Measurements from ENCODE around the gene TANC1.

Gene TANC1

DNA sequence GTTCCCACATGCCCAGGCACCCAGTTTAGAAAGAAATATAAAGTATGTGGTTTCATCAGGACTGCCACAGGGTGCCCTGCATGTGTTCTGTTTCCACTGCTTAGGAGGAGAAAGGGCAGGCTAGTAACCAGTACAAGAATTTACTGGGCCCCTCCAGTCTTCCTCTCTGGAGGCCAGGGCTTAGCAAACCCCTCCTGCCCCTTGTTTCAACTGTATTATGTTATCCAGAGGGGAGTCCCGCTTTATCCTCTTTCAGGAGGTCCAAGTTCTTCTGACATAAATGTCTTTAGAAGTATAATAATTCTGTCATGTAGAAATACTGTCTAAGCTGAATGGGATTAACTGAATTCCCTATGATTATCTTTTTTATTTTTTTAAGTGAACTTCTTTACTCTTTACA, 185.9 kb downstream of the TANC1 start:
- no peak overlapping the region for H3K9ac ChIP-seq (ENCODE audit: low read depth, low read length, poor library complexity)
- DNase-seq (ENCODE audit: low spot score): no peak
- H3K9me3 ChIP-seq (replicated peaks in 1 of 2; ENCODE audit: control insufficient read depth in 2 of 2, insufficient read depth in 1 of 2, low read depth in 1 of 2, low read length in 2 of 2): peaks cover 0 to 4% of the 10 kb centered on the region in 2 donors
- H2BK15ac ChIP-seq (ENCODE audit: low read length): no peak overlapping the region
- H2AFZ ChIP-seq (ENCODE audit: low read length): no peak overlapping the region
- no peaks in the 10 kb centered on the region for H3K27me3 ChIP-seq (ENCODE audit: control insufficient read depth in 3 of 3, insufficient read depth in 3 of 3, low read depth in 1 of 3, low read length in 3 of 3)
- H2AK5ac ChIP-seq (ENCODE audit: low read depth, low read length): no peak overlapping the region
- no peak overlapping the region for H4K91ac ChIP-seq (ENCODE audit: low read depth, low read length, poor library complexity)
- no peak overlapping the region for H3K14ac ChIP-seq (ENCODE audit: low read length)
- H3K4me3 ChIP-seq (ENCODE audit: low read length in 2 of 2): no peak overlapping the region
- peaks cover 14 to 24% of the 10 kb centered on the region in 2 donors for H3K4me1 ChIP-seq (ENCODE audit: control insufficient read depth in 2 of 2, insufficient read depth in 1 of 2, low read depth in 1 of 2, low read length in 2 of 2)
- H3K18ac ChIP-seq (ENCODE audit: low read length): no peak overlapping the region
- no peak overlapping the region for H3K4me2 ChIP-seq (ENCODE audit: insufficient read depth, low read length, poor library complexity, severe bottlenecking)
- H3K4ac ChIP-seq (ENCODE audit: low read length): no peak overlapping the region
- no CpG with 5 or more reads among the region's 1 CpG for WGBS, 2 donors (ENCODE audit: extremely low coverage in 2 of 2, insufficient read length in 2 of 2, insufficient replicate concordance in 1 of 2)
- no peak overlapping the region for H2BK120ac ChIP-seq (ENCODE audit: low read depth, low read length)
- H3K79me1 ChIP-seq (ENCODE audit: low read depth, low read length): no peaks in the 10 kb centered on the region
- H3K36me3 ChIP-seq (replicated peaks in 1 of 2; ENCODE audit: control insufficient read depth in 2 of 2, insufficient read depth in 2 of 2, low read length in 2 of 2): peaks cover 0 to 53% of the 10 kb centered on the region in 2 donors
- H3K23ac ChIP-seq (ENCODE audit: low read depth, low read length, poor library complexity): no peak overlapping the region
- H3K27ac ChIP-seq (replicated peaks; ENCODE audit: low read length): no peak overlapping the region
- H2BK12ac ChIP-seq (ENCODE audit: low read length): no peak overlapping the region
- no peak overlapping the region for H2BK5ac ChIP-seq (ENCODE audit: low read length)
- no peak overlapping the region for H4K8ac ChIP-seq (ENCODE audit: low read depth, low read length)

DNA sequence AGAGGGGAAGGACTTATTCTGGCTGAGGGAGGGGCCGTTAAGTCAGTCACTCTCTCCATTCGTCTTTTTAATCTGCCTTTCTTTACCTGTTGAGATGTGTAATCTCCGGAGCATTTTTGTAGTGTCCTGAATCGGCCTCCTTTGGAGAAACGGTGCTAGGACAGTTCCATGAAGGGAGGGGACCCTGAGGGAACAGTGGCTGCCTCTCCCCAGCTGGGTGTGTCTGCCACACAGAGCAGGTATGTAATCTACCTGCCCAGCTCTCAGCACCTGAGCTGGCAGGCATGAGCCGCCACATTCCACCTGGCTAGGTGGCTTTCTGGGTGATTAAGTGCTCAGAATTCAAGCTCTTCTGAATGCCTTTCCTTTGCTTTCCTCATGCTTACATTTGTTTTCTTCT, 186.9 kb downstream of the TANC1 start:
- H3K18ac ChIP-seq (ENCODE audit: low read length): no peak overlapping the region
- H3K9ac ChIP-seq (ENCODE audit: low read depth, low read length, poor library complexity): no peak overlapping the region
- H3K14ac ChIP-seq (ENCODE audit: low read length): no peak overlapping the region
- H2AK5ac ChIP-seq (ENCODE audit: low read depth, low read length): no peak overlapping the region
- DNase-seq (ENCODE audit: low spot score): no peak
- no peak overlapping the region for H3K4ac ChIP-seq (ENCODE audit: low read length)
- H2BK15ac ChIP-seq (ENCODE audit: low read length): no peak overlapping the region
- H3K4me3 ChIP-seq (ENCODE audit: low read length in 2 of 2): no peak overlapping the region
- H2BK5ac ChIP-seq (ENCODE audit: low read length): no peak overlapping the region
- H4K91ac ChIP-seq (ENCODE audit: low read depth, low read length, poor library complexity): no peak overlapping the region
- WGBS, 2 donors (ENCODE audit: extremely low coverage in 2 of 2, insufficient read length in 2 of 2, insufficient replicate concordance in 1 of 2): no CpG with 5 or more reads among the region's 6 CpGs
- H3K36me3 ChIP-seq (replicated peaks in 1 of 2; ENCODE audit: control insufficient read depth in 2 of 2, insufficient read depth in 2 of 2, low read length in 2 of 2): peaks cover 0 to 45% of the 10 kb centered on the region in 2 donors
- no peak overlapping the region for H2BK120ac ChIP-seq (ENCODE audit: low read depth, low read length)
- peaks cover 10 to 18% of the 10 kb centered on the region in 2 donors for H3K4me1 ChIP-seq (ENCODE audit: control insufficient read depth in 2 of 2, insufficient read depth in 1 of 2, low read depth in 1 of 2, low read length in 2 of 2)
- no peak overlapping the region for H3K23ac ChIP-seq (ENCODE audit: low read depth, low read length, poor library complexity)
- no peaks in the 10 kb centered on the region for H3K27me3 ChIP-seq (ENCODE audit: control insufficient read depth in 3 of 3, insufficient read depth in 3 of 3, low read depth in 1 of 3, low read length in 3 of 3)
- no peaks in the 10 kb centered on the region for H3K79me1 ChIP-seq (ENCODE audit: low read depth, low read length)
- H2BK12ac ChIP-seq (ENCODE audit: low read length): no peak overlapping the region
- no peaks in the 10 kb centered on the region for H3K9me3 ChIP-seq (replicated peaks in 1 of 2; ENCODE audit: control insufficient read depth in 2 of 2, insufficient read depth in 1 of 2, low read depth in 1 of 2, low read length in 2 of 2)
- H2AFZ ChIP-seq (ENCODE audit: low read length): no peak overlapping the region
- no peak overlapping the region for H4K8ac ChIP-seq (ENCODE audit: low read depth, low read length)
- no peak overlapping the region for H3K27ac ChIP-seq (replicated peaks; ENCODE audit: low read length)
- no peak overlapping the region for H3K4me2 ChIP-seq (ENCODE audit: insufficient read depth, low read length, poor library complexity, severe bottlenecking)

DNA sequence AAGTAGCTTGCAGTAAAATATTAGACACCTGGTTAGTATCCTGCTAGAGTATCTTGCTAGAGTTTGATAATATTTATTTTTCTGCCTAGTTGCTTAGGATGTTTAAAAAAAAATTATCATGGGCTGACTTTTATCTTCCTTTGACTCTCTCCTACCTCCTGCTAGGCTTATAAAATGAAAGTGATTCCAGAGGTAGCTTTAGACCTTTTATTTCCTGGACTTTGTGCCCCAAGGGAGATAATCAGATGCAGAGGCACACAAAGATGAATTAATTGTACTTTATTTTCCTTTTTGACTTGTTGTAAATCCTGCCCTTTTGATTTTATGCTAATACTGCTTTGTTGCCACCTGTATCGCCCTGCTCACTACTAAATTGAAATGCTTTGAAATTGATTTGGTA, 187.4 kb downstream of the TANC1 start:
- H2BK12ac ChIP-seq (ENCODE audit: low read length): no peak overlapping the region
- no peak overlapping the region for H4K91ac ChIP-seq (ENCODE audit: low read depth, low read length, poor library complexity)
- H3K4me3 ChIP-seq (ENCODE audit: low read length in 2 of 2): no peak overlapping the region
- no peak overlapping the region for H3K4ac ChIP-seq (ENCODE audit: low read length)
- no peak overlapping the region for H4K8ac ChIP-seq (ENCODE audit: low read depth, low read length)
- H3K9ac ChIP-seq (ENCODE audit: low read depth, low read length, poor library complexity): no peak overlapping the region
- no peak overlapping the region for H3K14ac ChIP-seq (ENCODE audit: low read length)
- H3K18ac ChIP-seq (ENCODE audit: low read length): no peak overlapping the region
- H2BK15ac ChIP-seq (ENCODE audit: low read length): no peak overlapping the region
- no peak overlapping the region for H2AFZ ChIP-seq (ENCODE audit: low read length)
- no peak overlapping the region for H2BK120ac ChIP-seq (ENCODE audit: low read depth, low read length)
- H3K9me3 ChIP-seq (replicated peaks in 1 of 2; ENCODE audit: control insufficient read depth in 2 of 2, insufficient read depth in 1 of 2, low read depth in 1 of 2, low read length in 2 of 2): no peaks in the 10 kb centered on the region
- H3K4me2 ChIP-seq (ENCODE audit: insufficient read depth, low read length, poor library complexity, severe bottlenecking): no peak overlapping the region
- no peaks in the 10 kb centered on the region for H3K79me1 ChIP-seq (ENCODE audit: low read depth, low read length)
- no peak overlapping the region for H2BK5ac ChIP-seq (ENCODE audit: low read length)
- no peak overlapping the region for H3K23ac ChIP-seq (ENCODE audit: low read depth, low read length, poor library complexity)
- no peak overlapping the region for H3K27ac ChIP-seq (replicated peaks; ENCODE audit: low read length)
- H3K36me3 ChIP-seq (replicated peaks in 1 of 2; ENCODE audit: control insufficient read depth in 2 of 2, insufficient read depth in 2 of 2, low read length in 2 of 2): peaks cover 0 to 45% of the 10 kb centered on the region in 2 donors
- no peaks in the 10 kb centered on the region for H3K27me3 ChIP-seq (ENCODE audit: control insufficient read depth in 3 of 3, insufficient read depth in 3 of 3, low read depth in 1 of 3, low read length in 3 of 3)
- peaks cover 10 to 16% of the 10 kb centered on the region in 2 donors for H3K4me1 ChIP-seq (ENCODE audit: control insufficient read depth in 2 of 2, insufficient read depth in 1 of 2, low read depth in 1 of 2, low read length in 2 of 2)
- no CpG with 5 or more reads among the region's 1 CpG for WGBS, 2 donors (ENCODE audit: extremely low coverage in 2 of 2, insufficient read length in 2 of 2, insufficient replicate concordance in 1 of 2)
- H2AK5ac ChIP-seq (ENCODE audit: low read depth, low read length): no peak overlapping the region
- no peak for DNase-seq (ENCODE audit: low spot score)

GRCh38 chr2:159156834-159157233, 188.4 kb downstream of the TANC1 start:
- H3K9me3 ChIP-seq (replicated peaks in 1 of 2; ENCODE audit: control insufficient read depth in 2 of 2, insufficient read depth in 1 of 2, low read depth in 1 of 2, low read length in 2 of 2): no peaks in the 10 kb centered on the region
- no peak overlapping the region for H2AK5ac ChIP-seq (ENCODE audit: low read depth, low read length)
- H3K4me2 ChIP-seq (ENCODE audit: insufficient read depth, low read length, poor library complexity, severe bottlenecking): no peak overlapping the region
- no peak for DNase-seq (ENCODE audit: low spot score)
- no peak overlapping the region for H3K27ac ChIP-seq (replicated peaks; ENCODE audit: low read length)
- H3K23ac ChIP-seq (ENCODE audit: low read depth, low read length, poor library complexity): no peak overlapping the region
- no peak overlapping the region for H4K91ac ChIP-seq (ENCODE audit: low read depth, low read length, poor library complexity)
- WGBS, 2 donors (ENCODE audit: extremely low coverage in 2 of 2, insufficient read length in 2 of 2, insufficient replicate concordance in 1 of 2): no CpG with 5 or more reads among the region's 8 CpGs
- peaks cover 10 to 16% of the 10 kb centered on the region in 2 donors for H3K4me1 ChIP-seq (ENCODE audit: control insufficient read depth in 2 of 2, insufficient read depth in 1 of 2, low read depth in 1 of 2, low read length in 2 of 2)
- no peaks in the 10 kb centered on the region for H3K79me1 ChIP-seq (ENCODE audit: low read depth, low read length)
- peak overlapping the region; percentile 39 for H2BK5ac ChIP-seq (ENCODE audit: low read length)
- H3K14ac ChIP-seq (ENCODE audit: low read length): no peak overlapping the region
- no peaks in the 10 kb centered on the region for H3K27me3 ChIP-seq (ENCODE audit: control insufficient read depth in 3 of 3, insufficient read depth in 3 of 3, low read depth in 1 of 3, low read length in 3 of 3)
- H2AFZ ChIP-seq (ENCODE audit: low read length): no peak overlapping the region
- no peak overlapping the region for H3K4me3 ChIP-seq (ENCODE audit: low read length in 2 of 2)
- H3K9ac ChIP-seq (ENCODE audit: low read depth, low read length, poor library complexity): no peak overlapping the region
- no peak overlapping the region for H4K8ac ChIP-seq (ENCODE audit: low read depth, low read length)
- H2BK15ac ChIP-seq (ENCODE audit: low read length): peak overlapping the region; percentile 50
- H2BK120ac ChIP-seq (ENCODE audit: low read depth, low read length): no peak overlapping the region
- peak overlapping the region; percentile 65 for H3K18ac ChIP-seq (ENCODE audit: low read length)
- H3K4ac ChIP-seq (ENCODE audit: low read length): no peak overlapping the region
- no peak overlapping the region for H2BK12ac ChIP-seq (ENCODE audit: low read length)
- H3K36me3 ChIP-seq (replicated peaks in 1 of 2; ENCODE audit: control insufficient read depth in 2 of 2, insufficient read depth in 2 of 2, low read length in 2 of 2): peaks cover 0 to 45% of the 10 kb centered on the region in 2 donors
